ENCODE results near the gene MAP2K3. TPM values are rescaled to one million over a fixed set of nuclear protein-coding genes. Genes with fewer than 3 reads are reported as not detected.

Gene MAP2K3
- total RNA-seq, 2 experiments from 2014 or later, result 87.0 to 87.2 TPM

GRCh38 chr17:21351366-21352065 lies 67.0 kb downstream of the MAP2K3 start:
- H3K4me3 Mint-ChIP-seq, result no peak overlapping the region
- intact Hi-C loops (cut with micrococcal nuclease), result no loop called here
- CTCF ChIA-PET, result no interaction called here
- H3K27ac Mint-ChIP-seq, result no peak overlapping the region
- H3K27me3 Mint-ChIP-seq (ENCODE audit: low read depth), result no peaks in the 10 kb centered on the region
- no peak for DNase-seq
- no peaks in the 10 kb centered on the region for H3K36me3 Mint-ChIP-seq (ENCODE audit: low read depth)
- H3K9me3 Mint-ChIP-seq, result no peaks in the 10 kb centered on the region
- H3K4me1 Mint-ChIP-seq (ENCODE audit: low read depth), result peaks cover 1% of the 10 kb centered on the region

- no peak for DNase-seq
- Mint-ChIP-seq H3K36me3 (ENCODE audit: low read depth) (no peaks in the 10 kb centered on the region), H3K27me3 (ENCODE audit: low read depth) (no peaks in the 10 kb centered on the region), H3K27ac (no peak overlapping the region), H3K4me3 (no peak overlapping the region), H3K4me1 (ENCODE audit: low read depth) (peaks cover 1% of the 10 kb centered on the region), H3K9me3 (no peaks in the 10 kb centered on the region)
- CTCF ChIA-PET, result no interaction called here
- intact Hi-C loops (cut with micrococcal nuclease), result no loop called here
Observed at GRCh38 chr17:21352221-21352980, 67.9 kb downstream of the MAP2K3 start.

GRCh38 chr17:21352981-21353265 lies 68.4 kb downstream of the MAP2K3 start:
- no peak for DNase-seq
- Mint-ChIP-seq H3K36me3 (ENCODE audit: low read depth) (no peaks in the 10 kb centered on the region), H3K4me3 (no peak overlapping the region), H3K27me3 (ENCODE audit: low read depth) (no peaks in the 10 kb centered on the region), H3K4me1 (ENCODE audit: low read depth) (peaks cover 1% of the 10 kb centered on the region), H3K9me3 (no peaks in the 10 kb centered on the region), H3K27ac (no peak overlapping the region)
- intact Hi-C loops (cut with micrococcal nuclease), result no loop called here
- CTCF ChIA-PET, result no interaction called here

DNA sequence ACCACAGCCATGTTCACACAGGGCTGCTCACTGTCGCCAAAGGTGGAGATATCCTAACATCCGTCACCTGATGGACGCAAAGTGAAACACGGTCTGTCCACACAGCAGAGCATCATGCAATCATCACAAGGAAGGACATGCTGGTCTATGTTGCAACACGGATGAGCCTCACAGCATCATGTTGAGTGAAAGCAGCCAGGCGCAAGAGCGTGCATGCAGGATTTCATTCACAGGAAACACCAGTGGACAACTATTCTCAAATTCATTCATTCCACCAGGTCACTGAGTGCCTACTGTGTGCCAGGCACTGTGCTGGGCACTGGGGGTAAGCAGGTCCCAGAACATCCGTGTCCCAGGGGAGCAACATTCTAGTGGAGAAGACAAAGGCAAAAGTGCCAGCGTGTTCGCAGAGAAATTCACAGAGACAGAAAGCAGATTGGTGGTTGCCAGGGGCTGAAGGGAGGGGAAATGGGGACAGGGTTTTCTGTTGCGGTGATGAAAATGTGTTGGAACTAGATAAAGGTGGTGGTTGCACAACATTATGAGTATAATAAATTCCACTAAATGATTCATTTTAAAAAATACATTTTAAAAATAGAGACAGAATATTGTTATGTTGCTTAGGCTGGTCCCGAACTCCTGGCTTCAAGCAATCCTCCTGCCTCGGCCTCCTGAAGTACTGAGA lies 69.0 kb downstream of the MAP2K3 start:
- H3K36me3 Mint-ChIP-seq (ENCODE audit: low read depth), result no peaks in the 10 kb centered on the region
- CTCF ChIA-PET, result no interaction called here
- intact Hi-C loops (cut with micrococcal nuclease), result no loop called here
- DNase-seq, result no peak
- no peaks in the 10 kb centered on the region for H3K27me3 Mint-ChIP-seq (ENCODE audit: low read depth)
- H3K4me3 Mint-ChIP-seq, result no peak overlapping the region
- no peaks in the 10 kb centered on the region for H3K9me3 Mint-ChIP-seq
- H3K4me1 Mint-ChIP-seq (ENCODE audit: low read depth), result no peaks in the 10 kb centered on the region
- no peak overlapping the region for H3K27ac Mint-ChIP-seq

- Mint-ChIP-seq H3K27me3 (ENCODE audit: low read depth) (no peaks in the 10 kb centered on the region), H3K27ac (no peak overlapping the region), H3K4me3 (no peak overlapping the region), H3K36me3 (ENCODE audit: low read depth) (no peaks in the 10 kb centered on the region), H3K4me1 (ENCODE audit: low read depth) (no peaks in the 10 kb centered on the region), H3K9me3 (no peaks in the 10 kb centered on the region)
- no peak for DNase-seq
- CTCF ChIA-PET, result no interaction called here
- intact Hi-C loops (cut with micrococcal nuclease), result no loop called here
Observed at GRCh38 chr17:21354796-21355385, 70.4 kb downstream of the MAP2K3 start.

GRCh38 chr17:21355586-21355985 lies 71.1 kb downstream of the MAP2K3 start:
- DNase-seq, result no peak
- Mint-ChIP-seq H3K4me3 (no peak overlapping the region), H3K9me3 (no peaks in the 10 kb centered on the region), H3K27me3 (ENCODE audit: low read depth) (no peaks in the 10 kb centered on the region), H3K36me3 (ENCODE audit: low read depth) (no peaks in the 10 kb centered on the region), H3K27ac (no peak overlapping the region), H3K4me1 (ENCODE audit: low read depth) (no peaks in the 10 kb centered on the region)
- intact Hi-C loops (cut with micrococcal nuclease), result no loop called here
- CTCF ChIA-PET, result interaction anchor here (0.6 kb wide), 1 partner anchor 154 kb away, joined by 3 read pairs; no protein-coding TSS in a partner anchor

- H3K4me3 Mint-ChIP-seq, result no peak overlapping the region
- CTCF ChIA-PET, result no interaction called here
- no peaks in the 10 kb centered on the region for H3K36me3 Mint-ChIP-seq (ENCODE audit: low read depth)
- DNase-seq, result no peak
- intact Hi-C loops (cut with micrococcal nuclease), result no loop called here
- H3K9me3 Mint-ChIP-seq, result no peaks in the 10 kb centered on the region
- no peaks in the 10 kb centered on the region for H3K4me1 Mint-ChIP-seq (ENCODE audit: low read depth)
- no peaks in the 10 kb centered on the region for H3K27me3 Mint-ChIP-seq (ENCODE audit: low read depth)
- no peak overlapping the region for H3K27ac Mint-ChIP-seq
Observed at GRCh38 chr17:21356537-21357127, 72.1 kb downstream of the MAP2K3 start.

DNA sequence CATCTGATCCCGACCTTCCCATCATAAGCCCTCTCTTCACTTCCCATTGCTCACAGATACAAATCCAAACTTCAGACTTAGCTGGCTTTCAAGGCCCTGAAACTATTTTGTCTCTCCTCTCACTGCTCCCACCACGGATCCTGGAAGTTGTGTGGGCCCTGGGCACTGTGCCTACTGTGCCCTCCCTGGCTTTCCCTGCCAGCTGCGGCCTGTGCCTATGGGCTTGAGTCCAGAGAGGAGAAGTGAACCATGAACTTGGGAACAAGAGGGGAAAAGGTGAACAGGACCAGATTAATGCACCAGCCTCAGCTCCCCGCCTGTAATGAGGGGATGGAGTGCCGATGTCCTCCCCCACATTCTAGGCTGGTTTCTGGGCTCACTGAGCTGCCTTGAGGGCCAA lies 72.8 kb downstream of the MAP2K3 start:
- CTCF ChIA-PET, result no interaction called here
- no peak overlapping the region for H3K4me3 Mint-ChIP-seq
- intact Hi-C loops (cut with micrococcal nuclease), result no loop called here
- H3K4me1 Mint-ChIP-seq (ENCODE audit: low read depth), result no peaks in the 10 kb centered on the region
- no peaks in the 10 kb centered on the region for H3K36me3 Mint-ChIP-seq (ENCODE audit: low read depth)
- no peak for DNase-seq
- H3K27ac Mint-ChIP-seq, result no peak overlapping the region
- no peaks in the 10 kb centered on the region for H3K27me3 Mint-ChIP-seq (ENCODE audit: low read depth)
- H3K9me3 Mint-ChIP-seq, result no peaks in the 10 kb centered on the region

DNA sequence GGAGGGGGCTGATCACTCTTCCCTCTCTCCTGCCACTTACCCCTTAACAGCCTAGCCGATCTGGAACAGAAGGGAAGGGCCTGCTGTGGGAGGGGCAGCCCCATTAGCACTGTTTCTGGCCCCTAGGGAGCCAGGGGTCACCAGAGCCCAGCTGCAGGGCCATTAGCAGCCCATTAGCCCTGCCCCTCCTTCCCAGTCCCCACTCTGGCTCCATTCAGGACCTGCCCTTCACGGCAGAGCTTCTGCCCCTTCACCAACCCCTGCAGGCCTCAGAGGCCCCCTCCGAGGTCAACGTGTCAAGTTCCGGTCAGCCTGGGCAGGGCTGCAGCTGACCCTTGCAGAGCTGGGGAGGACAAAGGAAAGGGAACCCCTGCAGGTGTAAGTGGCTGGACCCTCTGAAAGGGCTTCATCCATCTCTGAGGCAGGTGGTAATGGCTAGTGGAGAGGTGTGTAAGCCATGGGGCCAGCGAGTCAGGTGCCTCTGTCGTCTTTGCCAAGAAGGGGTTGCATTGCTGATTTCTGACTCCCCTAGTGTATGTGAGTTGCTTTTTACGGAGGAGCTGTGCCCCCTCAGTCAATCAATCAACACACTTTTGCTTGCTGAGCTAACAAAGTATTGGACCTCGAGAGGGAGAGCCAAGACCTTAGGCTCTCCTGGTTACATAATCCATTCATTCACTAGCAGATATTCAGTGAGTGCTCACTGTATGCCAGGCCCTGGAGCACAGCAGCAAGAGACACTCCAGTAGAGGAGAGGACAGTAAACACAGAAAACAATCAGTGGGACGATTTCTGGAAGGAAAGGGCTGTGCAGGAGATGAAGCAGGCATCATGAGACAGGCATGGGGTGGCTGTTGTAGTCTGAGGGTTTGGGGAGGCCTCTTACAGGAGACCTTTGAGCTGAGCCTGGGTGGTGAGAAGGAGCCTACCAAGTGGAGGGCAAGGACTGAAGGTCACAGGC lies 73.5 kb downstream of the MAP2K3 start:
- Mint-ChIP-seq H3K9me3 (no peaks in the 10 kb centered on the region), H3K27me3 (ENCODE audit: low read depth) (no peaks in the 10 kb centered on the region), H3K36me3 (ENCODE audit: low read depth) (no peaks in the 10 kb centered on the region), H3K4me3 (no peak overlapping the region), H3K27ac (no peak overlapping the region), H3K4me1 (ENCODE audit: low read depth) (no peaks in the 10 kb centered on the region)
- DNase-seq, result no peak
- CTCF ChIA-PET, result no interaction called here
- intact Hi-C loops (cut with micrococcal nuclease), result no loop called here

- Mint-ChIP-seq H3K4me3 (no peak overlapping the region), H3K9me3 (no peaks in the 10 kb centered on the region), H3K27ac (no peak overlapping the region), H3K4me1 (ENCODE audit: low read depth) (no peaks in the 10 kb centered on the region), H3K27me3 (ENCODE audit: low read depth) (no peaks in the 10 kb centered on the region), H3K36me3 (ENCODE audit: low read depth) (no peaks in the 10 kb centered on the region)
- intact Hi-C loops (cut with micrococcal nuclease), result no loop called here
- CTCF ChIA-PET, result no interaction called here
- no peak for DNase-seq
Observed at GRCh38 chr17:21358682-21359482, 74.4 kb downstream of the MAP2K3 start.

DNA sequence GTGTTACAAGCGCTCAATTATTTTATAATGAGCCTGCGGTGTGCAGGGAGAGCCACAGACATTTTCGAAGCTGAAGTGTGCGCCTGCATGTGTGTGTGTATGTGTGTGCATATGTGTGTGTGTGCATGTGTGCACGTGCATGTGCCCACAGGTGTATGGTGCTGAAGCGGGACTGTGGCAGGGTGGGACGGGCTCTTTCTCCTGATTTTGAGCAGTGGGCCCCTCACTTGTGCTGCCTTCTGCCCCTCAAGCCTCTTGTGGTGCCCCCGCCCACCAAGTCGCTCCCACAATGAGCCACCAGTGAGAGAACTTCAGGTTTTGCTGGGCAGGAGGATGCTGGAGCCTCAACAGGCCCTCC lies 75.0 kb downstream of the MAP2K3 start:
- CTCF ChIA-PET, result interaction anchor here (1.3 kb wide), 1 partner anchor 152 kb away, joined by 3 read pairs; no protein-coding TSS in a partner anchor
- no peaks in the 10 kb centered on the region for H3K9me3 Mint-ChIP-seq
- H3K4me3 Mint-ChIP-seq, result no peak overlapping the region
- H3K36me3 Mint-ChIP-seq (ENCODE audit: low read depth), result no peaks in the 10 kb centered on the region
- no peaks in the 10 kb centered on the region for H3K4me1 Mint-ChIP-seq (ENCODE audit: low read depth)
- H3K27ac Mint-ChIP-seq, result no peak overlapping the region
- intact Hi-C loops (cut with micrococcal nuclease), result no loop called here
- DNase-seq, result no peak
- H3K27me3 Mint-ChIP-seq (ENCODE audit: low read depth), result no peaks in the 10 kb centered on the region
